Retinal pigment epithelial cell (primary cell): ENCODE results near the gene TMEM225.
"Not testable (repeated sequence)": the region's sequence is repeated elsewhere in the genome, so short reads cannot be mapped to it uniquely, and the experiment has no call there.

Experiments used
- DNase-seq: peaks from one replicate; pipeline ENCODE4 v3.0.0-alpha.2; 2010; ENCODE audit warnings: low read depth
- H3K4me3 ChIP-seq: 2 replicates; pipeline ENCODE4 v1.5.1; 2011; ENCODE audit warnings: mild to moderate bottlenecking, low read length, control low read depth, moderate library complexity
- CTCF ChIP-seq: conservative IDR thresholded peaks from 2 replicates; pipeline ENCODE4 v1.5.1; 2011; ENCODE audit warnings: low read depth, low read length, control low read depth, inconsistent platforms

Gene TMEM225

GRCh38 chr11:123899792-123900191 is 14.3 kb upstream of the TMEM225 start:
- TF ChIP-seq CTCF = no peak
- no peak for DNase-seq
- no peak overlapping the region for H3K4me3 ChIP-seq

- no peak for TF ChIP-seq CTCF
- no peak for DNase-seq
- no peak overlapping the region for H3K4me3 ChIP-seq
Observed at GRCh38 chr11:123892031-123892430, 6.6 kb upstream of the TMEM225 start.

- TF ChIP-seq CTCF = no peak
- H3K4me3 ChIP-seq = no peak overlapping the region
- no peak for DNase-seq
Observed at GRCh38 chr11:123880912-123881311, 4.6 kb downstream of the TMEM225 start.

- not testable (repeated sequence) for DNase-seq
Observed at GRCh38 chr11:123867795-123868194, 17.7 kb downstream of the TMEM225 start.

GRCh38 chr11:123865293-123865692 is 20.2 kb downstream of the TMEM225 start:
- H3K4me3 ChIP-seq, DNase-seq: not testable (repeated sequence)

More at GRCh38 chr11:123867795-123868194, 17.7 kb downstream of the TMEM225 start:
- not testable (repeated sequence) for H3K4me3 ChIP-seq

GRCh38 chr11:123859731-123860130 is 25.7 kb downstream of the TMEM225 start:
- H3K4me3 ChIP-seq = no peak overlapping the region
- no peak for TF ChIP-seq CTCF
- no peak for DNase-seq

- no peak overlapping the region for H3K4me3 ChIP-seq
- TF ChIP-seq CTCF = no peak
- DNase-seq = no peak
Observed at GRCh38 chr11:123856444-123856843, 29.0 kb downstream of the TMEM225 start.

GRCh38 chr11:123853038-123853437 is 32.4 kb downstream of the TMEM225 start:
- TF ChIP-seq CTCF = no peak
- H3K4me3 ChIP-seq = no peak overlapping the region
- no peak for DNase-seq
